GM12892 (cell line): Measurements from ENCODE around the gene PAK2.

ENCODE experiments used
- DNase-seq: peaks from one replicate; pipeline ENCODE4 v3.0.0; 2011; ENCODE audit not compliant: insufficient read length
- FAIRE-seq: peaks from 2 replicates; lab custom pipeline; 2011; peaks lifted over from hg19 to GRCh38; lab: Jason Lieb, UNC
- POLR2A ChIP-seq: IDR thresholded peaks from 2 replicates; pipeline ENCODE4 v1.6.1; 2011; ENCODE audit warnings: low read depth, low read length, control low read depth
- POLR2AphosphoS5 ChIP-seq: IDR thresholded peaks from 2 replicates; pipeline ENCODE4 v1.6.1; 2011; ENCODE audit warnings: low read depth, low read length, control low read depth
- TAF1 ChIP-seq: IDR thresholded peaks from 2 replicates; pipeline ENCODE4 v1.6.1; 2011; ENCODE audit warnings: low read depth, mild to moderate bottlenecking, control low read depth, low read length, borderline replicate concordance

PAK2 gene

GRCh38 chr3:196772897-196773296 lies 33.2 kb downstream of the PAK2 start:
- FAIRE-seq (no peak), DNase-seq (no peak)
- no peak for TF ChIP-seq POLR2A
- TF ChIP-seq TAF1 = no peak
- no peak for TF ChIP-seq POLR2AphosphoS5

DNA sequence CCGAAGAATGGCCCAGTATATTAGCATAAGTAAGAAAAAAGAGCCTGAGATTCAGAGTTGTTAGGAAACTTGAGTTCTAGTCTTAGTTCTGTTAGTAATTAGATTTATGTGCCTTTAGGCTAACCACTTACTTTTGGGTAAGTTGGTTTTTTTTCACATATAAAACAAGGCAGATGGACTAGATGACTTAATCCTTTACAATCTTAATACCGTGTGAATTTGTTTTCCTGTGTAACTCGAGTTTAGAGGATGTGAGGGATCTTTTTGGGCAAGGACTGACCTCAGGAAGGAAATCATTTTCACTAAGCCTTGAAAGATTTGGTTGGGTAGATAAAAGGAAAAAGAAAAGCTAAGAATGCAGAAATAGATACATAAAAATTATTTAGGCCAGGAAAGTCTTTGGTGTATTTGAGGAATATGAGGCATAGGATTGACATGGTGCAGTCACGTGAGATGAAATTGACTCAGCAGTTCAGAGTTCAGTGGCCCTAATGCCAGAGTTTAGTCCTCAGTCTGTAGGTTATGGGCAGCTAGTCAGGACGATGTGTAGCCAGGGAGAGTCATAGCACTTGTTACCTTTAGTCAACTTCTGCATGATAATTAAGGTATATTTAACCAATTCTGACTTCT lies 34.6 kb downstream of the PAK2 start:
- no peak for TF ChIP-seq TAF1
- no peak for TF ChIP-seq POLR2A
- no peak for TF ChIP-seq POLR2AphosphoS5
- no peak for DNase-seq
- FAIRE-seq = no peak

DNA sequence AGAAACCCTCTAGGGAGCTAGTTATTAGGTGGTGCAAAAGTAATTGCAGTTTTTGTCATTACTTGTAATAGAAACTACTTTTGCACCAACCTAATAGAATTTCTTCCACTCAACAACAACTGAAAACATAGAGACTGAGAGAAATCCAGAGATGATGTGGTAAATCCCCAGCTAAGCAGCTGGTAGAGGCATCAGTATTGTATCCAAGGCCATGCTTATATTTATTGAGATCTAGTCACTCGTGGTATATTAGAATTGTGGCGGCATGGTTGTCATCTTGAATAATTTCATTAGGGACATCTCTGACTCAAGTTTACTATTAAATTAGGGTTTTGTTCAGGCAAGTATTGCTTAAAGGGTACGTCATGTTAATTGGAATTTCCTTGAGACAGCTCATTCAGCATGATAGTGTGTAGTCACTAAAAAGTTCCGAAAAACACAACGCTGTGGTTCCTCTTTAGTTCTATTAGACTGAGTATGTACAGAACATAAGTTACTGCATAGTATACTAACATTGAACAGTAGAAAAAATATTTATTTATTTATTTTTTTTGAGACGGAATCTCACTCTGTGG lies 35.3 kb downstream of the PAK2 start:
- no peak for DNase-seq
- TF ChIP-seq POLR2AphosphoS5 (no peak), TAF1 (no peak), POLR2A (no peak)
- FAIRE-seq = no peak

DNA sequence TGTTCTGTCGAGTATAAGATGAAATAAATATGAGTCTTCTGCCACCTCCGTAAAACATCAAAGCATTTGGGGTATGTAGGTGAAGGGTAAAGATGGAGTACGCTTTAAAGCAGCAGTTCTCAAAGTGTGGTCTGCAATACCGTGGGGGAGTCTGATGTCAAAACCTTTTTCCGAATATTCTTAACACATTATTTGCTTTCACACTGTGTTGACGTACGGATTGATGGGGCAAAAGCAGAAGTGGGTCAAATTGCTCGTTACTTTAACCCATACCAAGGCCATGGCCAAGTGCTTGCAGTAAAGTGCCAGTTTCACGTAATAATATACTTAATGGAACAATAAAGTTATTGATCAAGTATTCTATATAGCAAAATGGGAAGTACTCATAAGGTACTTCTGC lies 36.3 kb downstream of the PAK2 start:
- FAIRE-seq = no peak
- TF ChIP-seq POLR2A = no peak
- no peak for TF ChIP-seq POLR2AphosphoS5
- no peak for TF ChIP-seq TAF1
- no peak for DNase-seq

GRCh38 chr3:196777836-196778235 lies 38.2 kb downstream of the PAK2 start:
- FAIRE-seq (no peak), DNase-seq (no peak)
- TF ChIP-seq POLR2A (no peak), POLR2AphosphoS5 (no peak), TAF1 (no peak)

- no peak for FAIRE-seq
- DNase-seq = no peak
- no peak for TF ChIP-seq POLR2AphosphoS5
- no peak for TF ChIP-seq TAF1
- TF ChIP-seq POLR2A = no peak
Measured at GRCh38 chr3:196778755-196779154, 39.1 kb downstream of the PAK2 start.

DNA sequence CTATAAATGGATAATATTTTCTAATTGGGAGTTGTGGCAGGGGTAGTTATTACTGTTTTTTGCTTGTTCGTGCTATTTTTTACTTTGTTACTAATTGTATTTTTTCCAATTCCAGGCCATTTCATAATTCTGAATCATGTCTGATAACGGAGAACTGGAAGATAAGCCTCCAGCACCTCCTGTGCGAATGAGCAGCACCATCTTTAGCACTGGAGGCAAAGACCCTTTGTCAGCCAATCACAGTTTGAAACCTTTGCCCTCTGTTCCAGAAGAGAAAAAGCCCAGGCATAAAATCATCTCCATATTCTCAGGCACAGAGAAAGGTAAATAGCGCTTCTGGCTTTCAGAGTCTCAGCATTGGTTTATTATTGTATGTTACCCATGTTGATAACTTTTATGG lies 42.9 kb downstream of the PAK2 start:
- TF ChIP-seq TAF1 (no peak), POLR2A (no peak), POLR2AphosphoS5 (no peak)
- DNase-seq (no peak), FAIRE-seq (no peak)

DNA sequence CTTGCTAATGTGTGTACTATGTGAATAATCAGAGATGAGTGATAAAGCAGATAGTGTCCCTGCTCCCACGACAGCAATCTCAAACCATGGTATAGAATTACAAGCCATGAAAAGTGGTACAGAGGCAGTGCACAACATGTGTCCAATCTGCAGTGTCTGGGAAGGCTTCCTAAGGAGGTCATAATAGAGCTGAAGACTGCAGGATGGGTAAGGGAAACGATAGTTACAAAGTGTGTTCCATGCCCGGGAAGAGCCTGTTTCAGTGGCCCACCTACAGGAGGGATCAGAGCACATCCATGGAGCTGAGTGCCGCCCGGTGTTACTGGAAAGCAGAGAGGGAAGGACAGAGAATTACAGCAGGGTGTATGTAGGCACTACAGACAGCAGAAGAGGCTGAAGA lies 48.9 kb downstream of the PAK2 start:
- DNase-seq (no peak), FAIRE-seq (no peak)
- TF ChIP-seq POLR2AphosphoS5 (no peak), TAF1 (no peak), POLR2A (no peak)

- DNase-seq = no peak
- no peak for FAIRE-seq
Measured at GRCh38 chr3:196789885-196790359, 50.3 kb downstream of the PAK2 start.

DNA sequence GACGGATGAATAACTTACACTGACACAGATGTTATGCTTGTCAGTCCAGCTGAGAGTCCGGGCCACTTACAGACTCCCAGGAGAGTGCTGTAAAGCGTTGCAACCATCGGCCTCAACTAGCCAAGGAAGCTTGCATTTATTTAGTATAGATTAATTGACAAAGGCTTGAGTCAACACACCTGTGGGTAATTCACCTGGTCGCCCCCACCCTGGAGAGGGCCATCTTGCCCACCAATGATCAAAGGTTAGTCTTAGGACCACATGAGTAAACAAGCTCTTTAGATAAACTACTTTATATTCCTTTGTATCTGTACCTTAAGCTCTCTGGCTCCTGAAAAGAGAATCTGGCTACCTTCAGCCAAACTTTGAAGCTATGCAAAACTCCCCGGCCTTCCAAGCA lies 51.0 kb downstream of the PAK2 start:
- DNase-seq (no peak), FAIRE-seq (no peak)
- TF ChIP-seq TAF1 (no peak), POLR2AphosphoS5 (no peak), POLR2A (no peak)

More at GRCh38 chr3:196789885-196790359, 50.3 kb downstream of the PAK2 start:
- no peak for TF ChIP-seq TAF1
- TF ChIP-seq POLR2A = no peak
- no peak for TF ChIP-seq POLR2AphosphoS5

- FAIRE-seq (no peak), DNase-seq (no peak)
- TF ChIP-seq POLR2A (no peak), TAF1 (no peak), POLR2AphosphoS5 (no peak)
Measured at GRCh38 chr3:196792771-196793170, 53.1 kb downstream of the PAK2 start.

DNA sequence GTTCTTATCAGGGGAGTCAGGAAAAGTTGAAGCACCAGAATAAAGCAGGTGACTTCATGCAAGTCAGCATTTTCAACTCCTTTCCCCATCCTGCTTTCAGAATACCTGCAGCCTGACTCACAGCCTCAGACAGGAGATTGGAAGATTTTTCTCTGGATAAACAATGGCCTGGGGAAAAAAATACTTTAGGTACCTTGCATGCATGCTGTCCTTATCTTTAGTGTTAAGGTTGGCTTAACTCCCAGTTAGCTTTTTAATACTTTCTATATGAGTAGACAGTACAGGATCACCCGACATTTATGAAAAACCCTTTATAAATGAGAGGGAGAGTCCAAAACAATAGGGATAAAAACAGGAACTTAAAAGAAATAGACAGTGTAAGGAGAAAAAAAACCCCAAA lies 53.6 kb downstream of the PAK2 start:
- TF ChIP-seq TAF1 (no peak), POLR2AphosphoS5 (no peak), POLR2A (no peak)
- FAIRE-seq = no peak
- no peak for DNase-seq

DNA sequence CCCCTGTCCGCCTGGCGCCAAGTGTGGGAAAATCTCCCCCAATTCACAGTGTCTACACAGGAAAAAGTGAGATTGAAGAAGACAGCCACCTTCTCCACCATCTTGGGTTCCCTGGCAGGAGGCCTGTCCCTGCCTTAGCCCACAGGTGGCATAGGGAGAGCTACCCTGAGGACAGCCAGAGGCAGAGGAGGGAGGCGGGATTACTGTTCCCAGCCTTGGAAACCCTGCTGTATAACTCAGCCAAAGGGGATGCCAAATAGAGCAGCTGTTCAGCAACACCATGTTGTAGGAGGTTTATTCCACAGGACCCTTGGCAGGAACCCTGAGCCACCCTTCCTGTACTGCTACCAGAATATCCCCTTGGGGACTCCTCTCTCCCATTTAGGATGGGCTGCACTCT lies 54.8 kb downstream of the PAK2 start:
- FAIRE-seq (no peak), DNase-seq (no peak)
- TF ChIP-seq TAF1 = no peak
- TF ChIP-seq POLR2A = no peak
- no peak for TF ChIP-seq POLR2AphosphoS5
